ENCODE results near the gene SNRNP40. TPM values are rescaled to one million over a fixed set of nuclear protein-coding genes. Genes with fewer than 3 reads are reported as not detected.

Gene SNRNP40
- total RNA-seq, 1 donor from 2014 or later: 35.2 TPM

DNA sequence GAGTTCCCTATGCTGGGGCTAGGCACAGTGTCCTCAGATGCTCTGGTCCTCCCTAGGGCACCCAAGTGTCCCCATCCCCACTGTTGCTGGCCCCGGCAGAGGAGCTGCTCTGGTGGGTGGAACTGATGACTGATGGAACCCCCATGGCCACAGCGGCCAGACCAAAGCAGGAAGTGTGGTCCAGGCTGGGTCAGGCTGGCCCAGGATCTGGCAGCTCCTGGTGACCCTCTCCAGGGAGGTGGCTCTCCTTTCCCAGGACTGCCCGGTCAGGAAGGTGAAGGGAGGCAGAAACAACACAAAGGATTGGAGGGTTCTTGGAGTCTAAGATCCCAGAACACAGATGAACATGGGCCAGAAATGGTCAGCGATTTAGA is 58.0 kb downstream of the SNRNP40 start:
- no peak overlapping the region for H3K27ac ChIP-seq
- no peak overlapping the region for H3K4me3 ChIP-seq
- TF ChIP-seq, protein P1, sequence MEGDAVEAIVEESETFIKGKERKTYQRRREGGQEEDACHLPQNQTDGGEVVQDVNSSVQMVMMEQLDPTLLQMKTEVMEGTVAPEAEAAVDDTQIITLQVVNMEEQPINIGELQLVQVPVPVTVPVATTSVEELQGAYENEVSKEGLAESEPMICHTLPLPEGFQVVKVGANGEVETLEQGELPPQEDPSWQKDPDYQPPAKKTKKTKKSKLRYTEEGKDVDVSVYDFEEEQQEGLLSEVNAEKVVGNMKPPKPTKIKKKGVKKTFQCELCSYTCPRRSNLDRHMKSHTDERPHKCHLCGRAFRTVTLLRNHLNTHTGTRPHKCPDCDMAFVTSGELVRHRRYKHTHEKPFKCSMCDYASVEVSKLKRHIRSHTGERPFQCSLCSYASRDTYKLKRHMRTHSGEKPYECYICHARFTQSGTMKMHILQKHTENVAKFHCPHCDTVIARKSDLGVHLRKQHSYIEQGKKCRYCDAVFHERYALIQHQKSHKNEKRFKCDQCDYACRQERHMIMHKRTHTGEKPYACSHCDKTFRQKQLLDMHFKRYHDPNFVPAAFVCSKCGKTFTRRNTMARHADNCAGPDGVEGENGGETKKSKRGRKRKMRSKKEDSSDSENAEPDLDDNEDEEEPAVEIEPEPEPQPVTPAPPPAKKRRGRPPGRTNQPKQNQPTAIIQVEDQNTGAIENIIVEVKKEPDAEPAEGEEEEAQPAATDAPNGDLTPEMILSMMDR (IDR thresholded peaks at IDR 0.05): no peak
- ATAC-seq: no peak
- peaks cover 4% of the 10 kb centered on the region for H3K4me1 ChIP-seq
- no peaks in the 10 kb centered on the region for H3K9me3 ChIP-seq
- H3K36me3 ChIP-seq: no peaks in the 10 kb centered on the region
- no peak for DNase-seq
- H3K27me3 ChIP-seq: peaks cover 68% of the 10 kb centered on the region
- intact Hi-C loops (cut with DNase I): no loop called here

DNA sequence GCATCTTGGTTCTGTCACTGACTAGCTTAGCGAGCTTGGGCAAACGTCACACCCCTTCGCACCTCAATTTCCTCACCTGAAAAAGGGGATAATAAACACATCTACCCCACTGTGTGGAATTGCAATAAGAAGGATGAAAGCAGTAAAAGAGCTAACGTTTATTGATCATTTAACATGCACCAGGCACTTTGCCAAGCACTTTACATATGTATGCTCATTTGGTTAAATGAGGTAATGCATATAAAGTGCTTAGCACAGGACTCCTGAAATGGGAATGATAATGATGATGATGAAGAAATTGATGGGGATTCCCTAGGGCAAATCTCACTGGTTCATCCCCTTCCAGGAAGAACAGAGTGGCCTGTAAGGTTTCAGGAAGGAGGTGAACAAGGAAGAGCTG is 61.7 kb downstream of the SNRNP40 start:
- Histone ChIP-seq H3K4me1 (peaks cover 1% of the 10 kb centered on the region), H3K27ac (no peak overlapping the region), H3K27me3 (peaks cover 51% of the 10 kb centered on the region), H3K4me3 (no peak overlapping the region), H3K36me3 (no peaks in the 10 kb centered on the region), H3K9me3 (no peaks in the 10 kb centered on the region)
- intact Hi-C loops (cut with DNase I): no loop called here
- TF ChIP-seq, protein P1 (IDR thresholded peaks at IDR 0.05): no peak
- ATAC-seq (no peak), DNase-seq (no peak)

DNA sequence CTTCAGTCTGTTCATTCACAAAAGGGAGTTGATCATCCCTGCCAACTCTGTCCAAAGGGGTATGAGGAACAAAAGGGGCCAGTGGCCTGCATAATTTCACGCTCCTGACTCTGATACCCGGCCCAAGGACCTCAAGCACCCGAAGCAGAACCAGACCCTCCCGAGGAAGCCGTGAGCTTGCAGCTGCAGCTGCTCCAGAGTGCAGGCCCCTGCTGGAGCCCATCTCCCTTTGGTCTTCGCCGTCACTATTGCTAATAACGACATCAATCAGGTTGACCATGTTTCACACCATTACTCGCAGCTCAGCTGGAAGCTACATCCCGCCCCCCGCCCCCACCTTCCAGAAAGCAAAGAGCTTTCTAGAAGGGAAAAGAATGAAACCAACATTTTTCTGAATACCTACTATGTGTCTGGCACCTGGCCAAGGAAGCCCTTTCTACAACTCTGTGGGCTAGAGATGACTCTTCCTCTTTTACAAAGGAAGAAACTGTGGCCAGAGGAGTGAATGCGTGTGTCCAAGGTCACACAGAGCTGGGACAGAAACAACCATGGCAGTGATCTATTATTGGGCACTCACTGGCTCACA is 62.4 kb downstream of the SNRNP40 start:
- Histone ChIP-seq H3K9me3 (no peaks in the 10 kb centered on the region), H3K27me3 (peaks cover 48% of the 10 kb centered on the region), H3K27ac (no peak overlapping the region), H3K36me3 (no peaks in the 10 kb centered on the region), H3K4me3 (no peak overlapping the region), H3K4me1 (no peaks in the 10 kb centered on the region)
- DNase-seq (peak; percentile 32), ATAC-seq (no peak)
- intact Hi-C loops (cut with DNase I): no loop called here
- TF ChIP-seq, protein P1 (IDR thresholded peaks at IDR 0.05): no peak

DNA sequence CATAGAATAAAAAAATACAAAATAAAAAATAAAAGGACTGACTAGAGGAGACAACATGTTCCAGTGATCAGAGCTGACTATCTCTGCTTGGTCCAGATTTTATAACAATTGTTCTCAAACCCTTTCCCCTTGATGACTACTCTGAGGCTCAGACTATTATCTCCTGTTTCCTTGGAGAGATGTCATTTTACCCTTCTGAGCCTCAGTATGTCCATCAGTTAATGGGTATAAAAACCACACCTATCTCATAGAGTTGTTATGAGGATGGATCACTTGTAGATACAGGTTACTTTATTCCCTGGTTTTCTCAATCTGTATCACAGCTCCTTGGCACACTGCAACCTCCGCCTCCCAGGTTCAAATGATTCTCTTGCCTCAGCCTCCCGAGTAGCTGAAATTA is 63.9 kb downstream of the SNRNP40 start:
- DNase-seq: no peak
- Histone ChIP-seq H3K27me3 (peaks cover 33% of the 10 kb centered on the region), H3K4me3 (no peak overlapping the region), H3K36me3 (no peaks in the 10 kb centered on the region), H3K27ac (no peak overlapping the region), H3K9me3 (no peaks in the 10 kb centered on the region), H3K4me1 (no peaks in the 10 kb centered on the region)
- intact Hi-C loops (cut with DNase I): no loop called here
- no peak for ATAC-seq
- TF ChIP-seq, protein P1 (IDR thresholded peaks at IDR 0.05): no peak

DNA sequence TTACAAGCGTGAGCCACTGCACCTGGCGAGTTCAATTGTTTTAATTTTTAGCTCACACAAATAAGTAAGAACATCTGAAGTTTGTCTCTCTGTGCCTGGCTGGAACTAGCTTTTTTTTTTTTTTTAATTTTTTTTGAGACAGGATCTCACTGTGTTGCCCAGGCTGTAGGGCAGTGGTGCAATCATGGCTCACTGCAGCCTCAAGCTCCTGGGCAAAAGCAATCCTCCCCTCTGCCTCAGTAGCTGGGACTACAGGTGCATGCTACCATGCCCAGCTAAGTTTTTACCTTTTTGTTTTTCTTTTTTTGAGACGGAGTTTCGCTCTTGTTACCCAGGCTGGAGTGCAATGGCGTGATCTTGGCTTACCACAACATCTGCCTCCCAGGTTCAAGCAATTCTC is 64.8 kb downstream of the SNRNP40 start:
- Histone ChIP-seq H3K36me3 (no peaks in the 10 kb centered on the region), H3K4me3 (no peak overlapping the region), H3K4me1 (no peaks in the 10 kb centered on the region), H3K9me3 (no peaks in the 10 kb centered on the region), H3K27ac (no peak overlapping the region), H3K27me3 (peaks cover 24% of the 10 kb centered on the region)
- intact Hi-C loops (cut with DNase I): no loop called here
- TF ChIP-seq, protein P1 (IDR thresholded peaks at IDR 0.05): no peak
- no peak for ATAC-seq
- no peak for DNase-seq

DNA sequence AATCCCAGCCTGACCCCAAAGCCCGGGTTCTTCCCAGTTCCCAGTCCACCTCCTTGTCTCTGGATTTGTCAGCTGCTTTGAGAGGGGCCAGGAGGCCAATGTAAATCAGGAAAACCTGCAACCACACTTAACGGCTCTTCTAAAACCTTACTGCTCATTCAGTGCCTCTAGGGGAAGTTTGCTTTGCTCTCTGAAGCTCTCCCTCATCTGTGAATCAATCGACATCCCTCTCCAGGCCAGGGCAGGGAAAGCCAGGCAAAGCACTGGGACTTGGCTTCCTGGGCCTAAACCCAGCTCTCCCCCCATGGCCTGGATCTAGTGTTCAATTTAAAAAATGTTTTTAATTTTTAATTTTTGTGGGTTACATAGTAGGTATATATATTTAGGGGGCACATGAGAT is 66.2 kb downstream of the SNRNP40 start:
- H3K27ac ChIP-seq: no peak overlapping the region
- intact Hi-C loops (cut with DNase I): no loop called here
- no peaks in the 10 kb centered on the region for H3K36me3 ChIP-seq
- no peaks in the 10 kb centered on the region for H3K4me1 ChIP-seq
- DNase-seq (no peak), ATAC-seq (no peak)
- TF ChIP-seq, protein P1 (IDR thresholded peaks at IDR 0.05): no peak
- H3K27me3 ChIP-seq: peaks cover 15% of the 10 kb centered on the region
- no peaks in the 10 kb centered on the region for H3K9me3 ChIP-seq
- no peak overlapping the region for H3K4me3 ChIP-seq
